Measurements from ENCODE around the gene TMEM181. TPM values are rescaled to one million over a fixed set of nuclear protein-coding genes. Genes with fewer than 3 reads are reported as not detected.

The TMEM181 gene
- total RNA-seq, 2 donors from 2014 or later = 21.2 to 21.8 TPM

DNA sequence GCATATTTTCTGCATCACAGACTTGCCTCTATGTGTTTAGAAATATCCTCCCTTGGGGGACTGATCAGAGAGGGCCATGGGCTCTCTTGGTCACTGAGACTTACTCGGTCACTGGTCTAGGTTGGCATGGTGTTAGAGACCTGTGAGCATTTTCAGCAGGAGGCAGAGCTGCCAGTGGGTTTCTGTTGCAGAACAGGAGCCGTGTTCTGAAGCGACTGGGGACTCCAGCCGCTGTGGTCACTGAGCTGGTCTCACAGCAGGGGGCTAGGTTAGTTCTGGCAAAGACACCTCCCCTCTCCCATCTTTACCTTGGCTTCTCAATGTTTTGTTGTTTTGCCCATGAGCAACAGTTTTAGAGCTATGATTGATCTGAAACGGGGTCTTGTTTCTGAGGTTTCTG lies 8.7 kb downstream of the TMEM181 start:
- Mint-ChIP-seq H3K9me3 (no peaks in the 10 kb centered on the region), H3K27me3 (ENCODE audit: insufficient read depth) (no peaks in the 10 kb centered on the region), H3K27ac (peak overlapping the region; percentile 64), H3K4me1 (peaks cover 21% of the 10 kb centered on the region), H3K4me3 (no peak overlapping the region), H3K36me3 (ENCODE audit: low read depth) (peaks cover 25% of the 10 kb centered on the region)
- no peak overlapping the region for H3K27ac ChIP-seq (ENCODE audit: low read depth, low read length)
- no peaks in the 10 kb centered on the region for H3K9me3 ChIP-seq (ENCODE audit: control insufficient read depth, low read length)
- DNase-seq = peak; percentile 52
- H3K36me3 ChIP-seq (ENCODE audit: control insufficient read depth, insufficient read depth, low read length) = no peaks in the 10 kb centered on the region
- TF ChIP-seq, protein P1, sequence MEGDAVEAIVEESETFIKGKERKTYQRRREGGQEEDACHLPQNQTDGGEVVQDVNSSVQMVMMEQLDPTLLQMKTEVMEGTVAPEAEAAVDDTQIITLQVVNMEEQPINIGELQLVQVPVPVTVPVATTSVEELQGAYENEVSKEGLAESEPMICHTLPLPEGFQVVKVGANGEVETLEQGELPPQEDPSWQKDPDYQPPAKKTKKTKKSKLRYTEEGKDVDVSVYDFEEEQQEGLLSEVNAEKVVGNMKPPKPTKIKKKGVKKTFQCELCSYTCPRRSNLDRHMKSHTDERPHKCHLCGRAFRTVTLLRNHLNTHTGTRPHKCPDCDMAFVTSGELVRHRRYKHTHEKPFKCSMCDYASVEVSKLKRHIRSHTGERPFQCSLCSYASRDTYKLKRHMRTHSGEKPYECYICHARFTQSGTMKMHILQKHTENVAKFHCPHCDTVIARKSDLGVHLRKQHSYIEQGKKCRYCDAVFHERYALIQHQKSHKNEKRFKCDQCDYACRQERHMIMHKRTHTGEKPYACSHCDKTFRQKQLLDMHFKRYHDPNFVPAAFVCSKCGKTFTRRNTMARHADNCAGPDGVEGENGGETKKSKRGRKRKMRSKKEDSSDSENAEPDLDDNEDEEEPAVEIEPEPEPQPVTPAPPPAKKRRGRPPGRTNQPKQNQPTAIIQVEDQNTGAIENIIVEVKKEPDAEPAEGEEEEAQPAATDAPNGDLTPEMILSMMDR (conservative IDR thresholded peaks at IDR 0.05) = no peak
- H3K9ac ChIP-seq (ENCODE audit: extremely low read depth, low read length, poor library complexity, severe bottlenecking) = no peak overlapping the region
- H3K4me1 ChIP-seq (ENCODE audit: control insufficient read depth, insufficient read depth, low read length) = peaks cover 5% of the 10 kb centered on the region
- H3K27me3 ChIP-seq (ENCODE audit: control insufficient read depth, insufficient read depth, low read length, poor library complexity, severe bottlenecking) = no peaks in the 10 kb centered on the region
- WGBS, 2 experiments (ENCODE audit: insufficient coverage in 1 of 2, insufficient read length in 1 of 2) = 53 to 83% methylated on average over 4 to 5 of the region's 5 CpGs
- H3K4me3 ChIP-seq (ENCODE audit: low read length) = no peak overlapping the region

DNA sequence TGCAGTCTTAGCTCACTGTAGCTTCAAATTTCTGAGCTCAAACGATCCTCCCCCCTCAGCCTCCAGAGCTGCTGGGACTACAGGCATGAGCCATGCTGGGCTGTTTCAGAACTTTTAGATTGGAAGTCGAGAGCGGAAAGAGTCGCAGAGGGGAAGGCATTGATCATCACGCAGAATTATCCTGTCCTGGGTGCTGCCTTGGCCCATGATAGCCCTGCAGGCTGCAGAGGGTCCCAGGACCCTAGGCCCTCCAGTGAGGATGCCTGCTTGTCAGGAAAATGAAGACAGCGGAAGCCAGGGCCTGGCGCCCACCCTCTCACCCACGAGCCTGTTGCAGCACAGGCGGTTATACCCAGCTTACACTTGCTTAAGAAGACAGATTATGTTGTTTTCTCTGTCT lies 9.1 kb downstream of the TMEM181 start:
- H3K27ac Mint-ChIP-seq = no peak overlapping the region

DNA sequence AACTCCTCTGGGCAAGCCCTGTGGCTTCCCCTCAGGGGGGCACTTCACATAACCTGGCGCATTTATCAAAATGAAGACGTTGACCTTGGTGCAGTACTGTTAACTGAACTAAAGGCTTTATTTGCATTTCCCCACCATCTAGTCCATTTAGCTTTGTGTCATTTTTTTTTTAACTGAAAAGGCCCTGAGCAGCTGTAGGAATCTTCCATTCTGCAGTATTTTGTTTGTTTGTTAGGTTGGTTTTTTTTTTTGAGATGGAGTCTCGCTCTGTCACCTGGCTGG lies 10.7 kb downstream of the TMEM181 start:
- peaks cover 5% of the 10 kb centered on the region for H3K4me1 ChIP-seq (ENCODE audit: control insufficient read depth, insufficient read depth, low read length)
- H3K36me3 ChIP-seq (ENCODE audit: control insufficient read depth, insufficient read depth, low read length) = no peaks in the 10 kb centered on the region
- Mint-ChIP-seq H3K4me3 (no peak overlapping the region), H3K4me1 (peaks cover 22% of the 10 kb centered on the region), H3K9me3 (no peaks in the 10 kb centered on the region), H3K27me3 (ENCODE audit: insufficient read depth) (no peaks in the 10 kb centered on the region), H3K27ac (peak overlapping the region; percentile 69), H3K36me3 (ENCODE audit: low read depth) (peaks cover 35% of the 10 kb centered on the region)
- no peak for DNase-seq
- H3K4me3 ChIP-seq (ENCODE audit: low read length) = no peak overlapping the region
- 98 to 100% methylated on average over 1 to 3 of the region's 3 CpGs for WGBS, 2 experiments (ENCODE audit: insufficient coverage in 1 of 2, insufficient read length in 1 of 2)
- H3K9me3 ChIP-seq (ENCODE audit: control insufficient read depth, low read length) = no peaks in the 10 kb centered on the region
- H3K9ac ChIP-seq (ENCODE audit: extremely low read depth, low read length, poor library complexity, severe bottlenecking) = no peak overlapping the region
- TF ChIP-seq, protein P1 (conservative IDR thresholded peaks at IDR 0.05) = no peak
- H3K27me3 ChIP-seq (ENCODE audit: control insufficient read depth, insufficient read depth, low read length, poor library complexity, severe bottlenecking) = no peaks in the 10 kb centered on the region
- H3K27ac ChIP-seq (ENCODE audit: low read depth, low read length) = no peak overlapping the region

More for the DNA sequence above, 9.1 kb downstream of the TMEM181 start:
- Histone ChIP-seq H3K4me3 (ENCODE audit: low read length) (no peak overlapping the region), H3K9ac (ENCODE audit: extremely low read depth, low read length, poor library complexity, severe bottlenecking) (no peak overlapping the region), H3K27ac (ENCODE audit: low read depth, low read length) (no peak overlapping the region), H3K36me3 (ENCODE audit: control insufficient read depth, insufficient read depth, low read length) (no peaks in the 10 kb centered on the region), H3K4me1 (ENCODE audit: control insufficient read depth, insufficient read depth, low read length) (peaks cover 5% of the 10 kb centered on the region), H3K9me3 (ENCODE audit: control insufficient read depth, low read length) (no peaks in the 10 kb centered on the region), H3K27me3 (ENCODE audit: control insufficient read depth, insufficient read depth, low read length, poor library complexity, severe bottlenecking) (no peaks in the 10 kb centered on the region)
- Mint-ChIP-seq H3K4me3 (no peak overlapping the region), H3K27me3 (ENCODE audit: insufficient read depth) (no peaks in the 10 kb centered on the region), H3K36me3 (ENCODE audit: low read depth) (peaks cover 25% of the 10 kb centered on the region), H3K4me1 (peaks cover 21% of the 10 kb centered on the region), H3K9me3 (no peaks in the 10 kb centered on the region)
- TF ChIP-seq, protein P1 (conservative IDR thresholded peaks at IDR 0.05) = no peak
- 86 to 93% methylated on average over 4 to 9 of the region's 9 CpGs for WGBS, 2 experiments (ENCODE audit: insufficient coverage in 1 of 2, insufficient read length in 1 of 2)
- DNase-seq = no peak

Measured in endodermal cell (in vitro differentiated cells).